GM06990 (cell line): Measurements from ENCODE around the gene CHD6.

Experiments used
- DNase-seq: peaks from one replicate; pipeline ENCODE4 v3.0.0-alpha.2; 2011; ENCODE audit not compliant: insufficient read length; ENCODE audit errors: extremely low read depth
- H3K27me3 ChIP-seq: replicated peaks from 2 replicates; pipeline ENCODE4 v1.6.0; 2011; ENCODE audit warnings: low read length; ENCODE audit not compliant: control insufficient read depth, insufficient read depth
- H3K36me3 ChIP-seq: 2 replicates; pipeline ENCODE4 v1.5.1; 2011; ENCODE audit warnings: low read length; ENCODE audit not compliant: control insufficient read depth, insufficient read depth
- H3K4me3 ChIP-seq: replicated peaks from 2 replicates; pipeline ENCODE4 v1.5.1; 2011; ENCODE audit warnings: low read depth, mild to moderate bottlenecking, control low read depth, low read length
- TF ChIP-seq, protein P1 (sequence below): IDR thresholded peaks from 2 replicates; pipeline ENCODE4 v1.5.1; 2011; ENCODE audit warnings: low read length, control low read depth, mild to moderate bottlenecking, inconsistent platforms; ENCODE audit not compliant: insufficient read depth, poor library complexity, severe bottlenecking

CHD6 gene

DNA sequence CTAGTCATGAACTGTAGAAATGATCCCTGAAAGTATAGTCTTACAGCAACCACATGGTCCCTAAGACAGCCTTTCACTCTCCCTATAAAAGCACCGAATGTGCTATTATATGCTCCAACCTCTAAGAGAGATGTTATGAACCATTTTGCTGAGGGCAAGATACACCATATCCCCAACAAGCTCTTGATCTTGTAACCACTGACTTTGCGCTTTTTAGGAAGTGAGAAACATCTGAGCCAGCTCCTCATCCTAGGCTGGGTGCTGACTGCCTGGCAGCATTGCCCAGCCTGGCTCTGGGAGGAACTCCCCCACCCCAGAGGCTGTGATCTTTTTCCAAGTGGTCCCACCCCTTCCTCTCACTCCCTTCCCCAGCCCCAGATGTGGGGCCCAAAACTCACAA, 248.5 kb downstream of the CHD6 start:
- H3K4me3 ChIP-seq = no peak overlapping the region
- H3K36me3 ChIP-seq = no peaks in the 10 kb centered on the region
- DNase-seq = no peak
- no peaks in the 10 kb centered on the region; the same call in none of the 2 replicates for H3K27me3 ChIP-seq
- TF ChIP-seq, protein P1, sequence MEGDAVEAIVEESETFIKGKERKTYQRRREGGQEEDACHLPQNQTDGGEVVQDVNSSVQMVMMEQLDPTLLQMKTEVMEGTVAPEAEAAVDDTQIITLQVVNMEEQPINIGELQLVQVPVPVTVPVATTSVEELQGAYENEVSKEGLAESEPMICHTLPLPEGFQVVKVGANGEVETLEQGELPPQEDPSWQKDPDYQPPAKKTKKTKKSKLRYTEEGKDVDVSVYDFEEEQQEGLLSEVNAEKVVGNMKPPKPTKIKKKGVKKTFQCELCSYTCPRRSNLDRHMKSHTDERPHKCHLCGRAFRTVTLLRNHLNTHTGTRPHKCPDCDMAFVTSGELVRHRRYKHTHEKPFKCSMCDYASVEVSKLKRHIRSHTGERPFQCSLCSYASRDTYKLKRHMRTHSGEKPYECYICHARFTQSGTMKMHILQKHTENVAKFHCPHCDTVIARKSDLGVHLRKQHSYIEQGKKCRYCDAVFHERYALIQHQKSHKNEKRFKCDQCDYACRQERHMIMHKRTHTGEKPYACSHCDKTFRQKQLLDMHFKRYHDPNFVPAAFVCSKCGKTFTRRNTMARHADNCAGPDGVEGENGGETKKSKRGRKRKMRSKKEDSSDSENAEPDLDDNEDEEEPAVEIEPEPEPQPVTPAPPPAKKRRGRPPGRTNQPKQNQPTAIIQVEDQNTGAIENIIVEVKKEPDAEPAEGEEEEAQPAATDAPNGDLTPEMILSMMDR = no peak

- Histone ChIP-seq H3K4me3 (no peak overlapping the region), H3K27me3 (no peaks in the 10 kb centered on the region; the same call in none of the 2 replicates), H3K36me3 (no peaks in the 10 kb centered on the region)
- DNase-seq = no peak
- TF ChIP-seq, protein P1 = no peak
These were observed 250.2 kb downstream of the CHD6 start for GRCh38 chr20:41367956-41368355.

GRCh38 chr20:41367393-41367695, 250.8 kb downstream of the CHD6 start:
- Histone ChIP-seq H3K4me3 (no peak overlapping the region), H3K27me3 (no peaks in the 10 kb centered on the region; the same call in none of the 2 replicates), H3K36me3 (no peaks in the 10 kb centered on the region)
- no peak for DNase-seq
- TF ChIP-seq, protein P1 = no peak

GRCh38 chr20:41366546-41367392, 251.4 kb downstream of the CHD6 start, which contains the start of gene EMILIN3:
Gene EMILIN3 (minus strand): TSS chr20:41366818. CDS start chr20:41366634, 184 bp downstream.
- H3K4me3 ChIP-seq = no peak within 1 kb of the TSS
- DNase-seq = no peak
- TF ChIP-seq, protein P1 = no peak

GRCh38 chr20:41365777-41366545, 252.2 kb downstream of the CHD6 start:
- TF ChIP-seq, protein P1 = no peak
- H3K4me3 ChIP-seq = no peak overlapping the region
- no peaks in the 10 kb centered on the region; the same call in none of the 2 replicates for H3K27me3 ChIP-seq
- no peak for DNase-seq
- H3K36me3 ChIP-seq = no peaks in the 10 kb centered on the region

More at GRCh38 chr20:41366546-41367392, 251.4 kb downstream of the CHD6 start, which contains the start of gene EMILIN3:
- H3K36me3 ChIP-seq = no peaks in the 10 kb centered on the region
- H3K27me3 ChIP-seq = no peaks in the 10 kb centered on the region; the same call in none of the 2 replicates
